HepG2 (cell line): ENCODE results near the gene PCYT2. TPM values are rescaled to one million over a fixed set of nuclear protein-coding genes. Genes with fewer than 3 reads are reported as not detected.
A peak's percentile ranks its signal among the peaks of the same experiment; 100 is the strongest.

Experiments
- DZIP1 ChIP-seq: sonication (generic); formaldehyde crosslinking; IDR thresholded peaks from 2 replicates; pipeline ENCODE4 v1.5.0; 2020; ENCODE audit warnings: mild to moderate bottlenecking, missing genetic modification reagents
- ELF1 ChIP-seq: sonication (generic); formaldehyde crosslinking; IDR thresholded peaks from 2 replicates; pipeline ENCODE4 v1.4.0; 2020; ENCODE audit warnings: missing genetic modification reagents
- KAT7 ChIP-seq: IDR thresholded peaks from 2 replicates; pipeline ENCODE4 v1.6.1; 2018; ENCODE audit warnings: borderline replicate concordance, missing compliant biosample characterization
- KLF9 ChIP-seq: IDR thresholded peaks from 2 replicates; pipeline ENCODE4 v1.6.1; 2016; ENCODE audit warnings: low read depth
- MXI1 ChIP-seq: IDR thresholded peaks from 3 replicates; pipeline ENCODE4 v1.6.1; 2012; ENCODE audit warnings: low read depth, low read length, inconsistent platforms, borderline replicate concordance
- POLR2G ChIP-seq: fragments of 200-400 bp; formaldehyde crosslinking; IDR thresholded peaks from 2 replicates; pipeline ENCODE4 v1.6.1; 2018; ENCODE audit warnings: mild to moderate bottlenecking, low read depth, low read length, moderate library complexity
- TBX3 ChIP-seq: fragments of 450-650 bp; IDR thresholded peaks from 2 replicates; pipeline ENCODE4 v1.6.1; 2017; ENCODE audit warnings: antibody characterized with exemption, mild to moderate bottlenecking, inconsistent platforms, borderline replicate concordance
- TFE3 ChIP-seq: IDR thresholded peaks from 2 replicates; pipeline ENCODE4 v1.6.1; 2016
- ZFP36 ChIP-seq: fragments of 150-350 bp; IDR thresholded peaks from 2 replicates; pipeline ENCODE4 v1.6.1; 2018; ENCODE audit warnings: borderline replicate concordance, low read length, low read depth; ENCODE audit not compliant: partially characterized antibody
- ZNF501 ChIP-seq: sonication (generic); formaldehyde crosslinking; IDR thresholded peaks from 2 replicates; pipeline ENCODE4 v1.5.1; 2020; ENCODE audit warnings: mild to moderate bottlenecking, moderate library complexity, missing genetic modification reagents
- ZNF597 ChIP-seq: sonication (generic); formaldehyde crosslinking; IDR thresholded peaks from 2 replicates; pipeline ENCODE4 v1.5.0; 2020; ENCODE audit warnings: missing genetic modification reagents
- ZNF816 ChIP-seq: sonication (generic); formaldehyde crosslinking; IDR thresholded peaks from 2 replicates; pipeline ENCODE4 v1.8.0; 2022; ENCODE audit warnings: missing genetic modification reagents, mild to moderate bottlenecking, borderline replicate concordance
- polyA plus RNA-seq, 8 experiments: library from polyadenylated mRNA; depleted of rRNA in 3 of 8; stranded (reverse) in 7 of 8; unstranded in 1 of 8; fragments of >200 nt; fragmentation: Illumina TruSeq in 4 of 8; extraction: Trizol in 4 of 8; gene quantifications; 2 replicates each; pipeline versions ENCODE4 v1.2.1 to v1.2.3, GENCODE V29; 2011 to 2016; ENCODE audit warnings: low read depth in 4 of 8, missing spikeins in 1 of 8, mixed read lengths in 1 of 8; ENCODE audit not compliant: insufficient read depth in 1 of 8
- total RNA-seq, 5 experiments: library from RNA; depleted of rRNA; stranded (reverse); fragments of >200 nt; fragmentation: Illumina TruSeq; extraction: Trizol; gene quantifications; 2 replicates each; pipeline ENCODE4 v1.2.3, GENCODE V29; 2016; ENCODE audit warnings: low read depth in 1 of 5
- TF ChIP-seq, protein P1 (sequence below): sonication (generic); formaldehyde crosslinking; IDR thresholded peaks from 2 replicates; pipeline ENCODE4 v1.4.0; 2020; ENCODE audit warnings: low read depth, missing genetic modification reagents
- TF ChIP-seq, protein P2 (sequence below), 2 experiments: fragments of 450-650 bp in 1 of 2; sonication (generic) in 1 of 2; formaldehyde crosslinking; IDR thresholded peaks; 2 replicates each; pipeline versions ENCODE4 v1.5.0 to v1.8.0; 2020 to 2022; ENCODE audit warnings: mild to moderate bottlenecking in 1 of 2, missing genetic modification reagents in 1 of 2
- TF ChIP-seq, protein P3 (sequence below), 2 experiments: sonication (generic) in 1 of 2; formaldehyde crosslinking in 1 of 2; IDR thresholded peaks; 2 replicates each; pipeline versions ENCODE4 v1.4.0 to v1.6.1; 2018 to 2020; ENCODE audit warnings: missing genetic modification reagents in 2 of 2, borderline replicate concordance in 1 of 2, low read depth in 1 of 2, mild to moderate bottlenecking in 1 of 2, missing biosample characterization in 1 of 2

The PCYT2 gene
- total and polyA plus RNA-seq, 2 of the 13 experiments (the other 11 are each of a cell fraction or from before 2014, with no cell fraction given) = 147 to 297 TPM

DNA sequence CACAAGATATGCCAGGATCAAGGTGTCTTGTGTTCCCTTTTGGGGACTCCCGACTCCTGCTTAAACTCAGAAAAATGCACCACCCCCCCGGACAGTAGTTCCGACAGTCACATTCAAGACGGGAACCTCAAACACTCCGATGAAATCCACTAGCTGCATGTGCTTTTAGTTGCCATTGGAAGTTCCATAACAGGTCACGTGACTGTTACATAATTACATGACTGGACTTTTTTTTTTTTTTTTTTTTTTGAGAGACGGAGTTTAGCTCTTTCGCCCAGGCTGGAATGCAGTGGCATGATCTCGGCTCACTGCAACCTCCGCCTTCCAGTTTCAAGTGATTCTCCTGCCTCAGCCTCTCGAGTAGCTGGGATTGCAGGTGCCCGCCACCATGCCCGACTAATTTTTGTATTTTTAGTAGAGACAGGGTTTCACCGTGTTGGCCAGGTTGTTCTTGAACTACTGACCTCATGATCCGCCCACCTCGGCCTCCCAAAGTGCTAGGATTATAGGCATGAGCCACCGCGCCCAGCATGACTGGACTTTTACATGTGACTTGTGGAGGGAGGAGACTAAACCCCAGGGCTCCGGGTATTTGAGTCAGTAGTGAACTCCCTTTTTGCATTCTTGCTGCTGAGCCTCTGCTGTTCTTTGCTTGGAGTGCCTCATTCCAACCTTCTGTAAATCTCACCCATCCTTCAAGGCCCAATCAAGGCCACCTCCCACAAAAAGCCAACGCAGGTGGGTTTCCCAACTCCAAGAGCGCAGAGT lies 5.2 kb upstream of the PCYT2 start (continued):
- TF ChIP-seq DZIP1 (CRISPR knock-in tag) = no peak
- no peak for TF ChIP-seq ZNF816 (CRISPR knock-in tag)
- no peak for TF ChIP-seq ZFP36
- peak; percentile 85; the same call in 1 of the 2 replicates for TF ChIP-seq KAT7 (CRISPR knock-in tag)
- TF ChIP-seq, protein P1, sequence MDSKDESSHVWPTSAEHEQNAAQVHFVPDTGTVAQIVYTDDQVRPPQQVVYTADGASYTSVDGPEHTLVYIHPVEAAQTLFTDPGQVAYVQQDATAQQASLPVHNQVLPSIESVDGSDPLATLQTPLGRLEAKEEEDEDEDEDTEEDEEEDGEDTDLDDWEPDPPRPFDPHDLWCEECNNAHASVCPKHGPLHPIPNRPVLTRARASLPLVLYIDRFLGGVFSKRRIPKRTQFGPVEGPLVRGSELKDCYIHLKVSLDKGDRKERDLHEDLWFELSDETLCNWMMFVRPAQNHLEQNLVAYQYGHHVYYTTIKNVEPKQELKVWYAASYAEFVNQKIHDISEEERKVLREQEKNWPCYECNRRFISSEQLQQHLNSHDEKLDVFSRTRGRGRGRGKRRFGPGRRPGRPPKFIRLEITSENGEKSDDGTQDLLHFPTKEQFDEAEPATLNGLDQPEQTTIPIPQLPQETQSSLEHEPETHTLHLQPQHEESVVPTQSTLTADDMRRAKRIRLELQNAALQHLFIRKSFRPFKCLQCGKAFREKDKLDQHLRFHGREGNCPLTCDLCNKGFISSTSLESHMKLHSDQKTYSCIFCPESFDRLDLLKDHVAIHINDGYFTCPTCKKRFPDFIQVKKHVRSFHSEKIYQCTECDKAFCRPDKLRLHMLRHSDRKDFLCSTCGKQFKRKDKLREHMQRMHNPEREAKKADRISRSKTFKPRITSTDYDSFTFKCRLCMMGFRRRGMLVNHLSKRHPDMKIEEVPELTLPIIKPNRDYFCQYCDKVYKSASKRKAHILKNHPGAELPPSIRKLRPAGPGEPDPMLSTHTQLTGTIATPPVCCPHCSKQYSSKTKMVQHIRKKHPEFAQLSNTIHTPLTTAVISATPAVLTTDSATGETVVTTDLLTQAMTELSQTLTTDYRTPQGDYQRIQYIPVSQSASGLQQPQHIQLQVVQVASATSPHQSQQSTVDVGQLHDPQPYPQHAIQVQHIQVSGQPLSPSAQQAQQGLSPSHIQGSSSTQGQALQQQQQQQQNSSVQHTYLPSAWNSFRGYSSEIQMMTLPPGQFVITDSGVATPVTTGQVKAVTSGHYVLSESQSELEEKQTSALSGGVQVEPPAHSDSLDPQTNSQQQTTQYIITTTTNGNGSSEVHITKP (CRISPR knock-in tag) = no peak
- TF ChIP-seq, protein P2, sequence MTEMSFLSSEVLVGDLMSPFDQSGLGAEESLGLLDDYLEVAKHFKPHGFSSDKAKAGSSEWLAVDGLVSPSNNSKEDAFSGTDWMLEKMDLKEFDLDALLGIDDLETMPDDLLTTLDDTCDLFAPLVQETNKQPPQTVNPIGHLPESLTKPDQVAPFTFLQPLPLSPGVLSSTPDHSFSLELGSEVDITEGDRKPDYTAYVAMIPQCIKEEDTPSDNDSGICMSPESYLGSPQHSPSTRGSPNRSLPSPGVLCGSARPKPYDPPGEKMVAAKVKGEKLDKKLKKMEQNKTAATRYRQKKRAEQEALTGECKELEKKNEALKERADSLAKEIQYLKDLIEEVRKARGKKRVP (CRISPR knock-in tag; IDR thresholded peaks at IDR 0.05) = no peak
- peak; percentile 9; the same call in 1 of the 2 replicates for TF ChIP-seq TFE3 (CRISPR knock-in tag)
- TF ChIP-seq ZNF597 = no peak
- no peak for TF ChIP-seq TBX3
- TF ChIP-seq ZNF501 = 0 out of 2 replicates have a peak, but pooled peaks have one; percentile 33
- TF ChIP-seq, protein P3, sequence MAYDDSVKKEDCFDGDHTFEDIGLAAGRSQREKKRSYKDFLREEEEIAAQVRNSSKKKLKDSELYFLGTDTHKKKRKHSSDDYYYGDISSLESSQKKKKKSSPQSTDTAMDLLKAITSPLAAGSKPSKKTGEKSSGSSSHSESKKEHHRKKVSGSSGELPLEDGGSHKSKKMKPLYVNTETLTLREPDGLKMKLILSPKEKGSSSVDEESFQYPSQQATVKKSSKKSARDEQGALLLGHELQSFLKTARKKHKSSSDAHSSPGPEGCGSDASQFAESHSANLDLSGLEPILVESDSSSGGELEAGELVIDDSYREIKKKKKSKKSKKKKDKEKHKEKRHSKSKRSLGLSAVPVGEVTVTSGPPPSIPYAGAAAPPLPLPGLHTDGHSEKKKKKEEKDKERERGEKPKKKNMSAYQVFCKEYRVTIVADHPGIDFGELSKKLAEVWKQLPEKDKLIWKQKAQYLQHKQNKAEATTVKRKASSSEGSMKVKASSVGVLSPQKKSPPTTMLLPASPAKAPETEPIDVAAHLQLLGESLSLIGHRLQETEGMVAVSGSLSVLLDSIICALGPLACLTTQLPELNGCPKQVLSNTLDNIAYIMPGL (CRISPR knock-in tag; IDR thresholded peaks at IDR 0.05; ENCODE audit: borderline replicate concordance in 1 of 2, low read depth in 1 of 2) = peak in 1 of 2 experiments; percentile 22; a peak in 1 of 4 replicates
- TF ChIP-seq MXI1 = peak; percentile 60; the same call in 1 of the 3 replicates
- TF ChIP-seq KLF9 = no peak
- TF ChIP-seq ELF1 = no peak
- TF ChIP-seq POLR2G = peak; percentile 41; the same call in 1 of the 2 replicates
